ENCODE measurements around the gene GPR135.

Gene GPR135

GRCh38 chr14:59422069-59422881 lies 42.9 kb downstream of the GPR135 start:
- no peak for ATAC-seq

GRCh38 chr14:59419303-59419702 lies 45.9 kb downstream of the GPR135 start:
- no peak for ATAC-seq

GRCh38 chr14:59417311-59417710 lies 47.9 kb downstream of the GPR135 start:
- no peak for ATAC-seq

GRCh38 chr14:59415836-59416602 lies 49.2 kb downstream of the GPR135 start:
- ATAC-seq = no peak
